SU-DHL-6 (cell line): ENCODE measurements around the gene SUGP1.

Source experiments
- EZH2phosphoT487 ChIP-seq: fragments of 200-600 bp; sonication (generic), shearing (Covaris generic); conservative IDR thresholded peaks from 2 replicates; pipeline ENCODE4 v1.6.1; 2018; ENCODE audit warnings: mild to moderate bottlenecking, antibody characterized with exemption, low read length, moderate library complexity, mixed read lengths
- TF ChIP-seq, protein P1 (sequence below): fragments of 200-600 bp; sonication (generic); IDR thresholded peaks from one replicate; pipeline ENCODE4 v1.5.1; 2017; ENCODE audit warnings: antibody characterized with exemption, mild to moderate bottlenecking, low read length, moderate library complexity; ENCODE audit not compliant: insufficient read depth, poor library complexity, severe bottlenecking

DNA sequence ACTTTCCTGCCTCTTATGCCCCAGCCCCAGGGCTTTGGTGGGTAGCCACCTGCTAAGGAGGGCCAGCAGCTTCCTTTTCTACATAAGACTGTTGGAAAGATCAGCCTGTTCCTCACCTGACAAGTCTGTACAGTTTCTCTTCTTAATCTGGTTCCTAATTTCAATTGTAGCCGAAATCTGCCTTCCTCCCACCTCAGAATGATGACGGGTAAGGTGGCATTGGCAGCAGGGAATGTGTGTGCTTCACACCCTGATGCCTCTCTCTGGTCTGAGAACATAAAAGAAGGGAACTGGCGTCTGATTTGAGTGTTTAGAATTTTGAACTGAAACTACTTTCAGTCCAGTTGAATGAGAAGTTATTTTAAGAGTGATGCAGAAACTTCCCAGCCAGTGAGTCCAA is 16.3 kb upstream of the SUGP1 start:
- TF ChIP-seq, protein P1, sequence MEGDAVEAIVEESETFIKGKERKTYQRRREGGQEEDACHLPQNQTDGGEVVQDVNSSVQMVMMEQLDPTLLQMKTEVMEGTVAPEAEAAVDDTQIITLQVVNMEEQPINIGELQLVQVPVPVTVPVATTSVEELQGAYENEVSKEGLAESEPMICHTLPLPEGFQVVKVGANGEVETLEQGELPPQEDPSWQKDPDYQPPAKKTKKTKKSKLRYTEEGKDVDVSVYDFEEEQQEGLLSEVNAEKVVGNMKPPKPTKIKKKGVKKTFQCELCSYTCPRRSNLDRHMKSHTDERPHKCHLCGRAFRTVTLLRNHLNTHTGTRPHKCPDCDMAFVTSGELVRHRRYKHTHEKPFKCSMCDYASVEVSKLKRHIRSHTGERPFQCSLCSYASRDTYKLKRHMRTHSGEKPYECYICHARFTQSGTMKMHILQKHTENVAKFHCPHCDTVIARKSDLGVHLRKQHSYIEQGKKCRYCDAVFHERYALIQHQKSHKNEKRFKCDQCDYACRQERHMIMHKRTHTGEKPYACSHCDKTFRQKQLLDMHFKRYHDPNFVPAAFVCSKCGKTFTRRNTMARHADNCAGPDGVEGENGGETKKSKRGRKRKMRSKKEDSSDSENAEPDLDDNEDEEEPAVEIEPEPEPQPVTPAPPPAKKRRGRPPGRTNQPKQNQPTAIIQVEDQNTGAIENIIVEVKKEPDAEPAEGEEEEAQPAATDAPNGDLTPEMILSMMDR: no peak
- no peak for TF ChIP-seq EZH2phosphoT487
